IPS-NIHi7 (cell line): ENCODE results near the gene TRIM41.

Experiments used
- DNase-seq: peaks from one replicate; pipeline ENCODE4 v3.0.0; 2012; ENCODE audit warnings: mixed read lengths; ENCODE audit errors: extremely low spot score

Gene TRIM41

GRCh38 chr5:181232593-181232992, 9.5 kb downstream of the TRIM41 start:
- no peak for DNase-seq

DNA sequence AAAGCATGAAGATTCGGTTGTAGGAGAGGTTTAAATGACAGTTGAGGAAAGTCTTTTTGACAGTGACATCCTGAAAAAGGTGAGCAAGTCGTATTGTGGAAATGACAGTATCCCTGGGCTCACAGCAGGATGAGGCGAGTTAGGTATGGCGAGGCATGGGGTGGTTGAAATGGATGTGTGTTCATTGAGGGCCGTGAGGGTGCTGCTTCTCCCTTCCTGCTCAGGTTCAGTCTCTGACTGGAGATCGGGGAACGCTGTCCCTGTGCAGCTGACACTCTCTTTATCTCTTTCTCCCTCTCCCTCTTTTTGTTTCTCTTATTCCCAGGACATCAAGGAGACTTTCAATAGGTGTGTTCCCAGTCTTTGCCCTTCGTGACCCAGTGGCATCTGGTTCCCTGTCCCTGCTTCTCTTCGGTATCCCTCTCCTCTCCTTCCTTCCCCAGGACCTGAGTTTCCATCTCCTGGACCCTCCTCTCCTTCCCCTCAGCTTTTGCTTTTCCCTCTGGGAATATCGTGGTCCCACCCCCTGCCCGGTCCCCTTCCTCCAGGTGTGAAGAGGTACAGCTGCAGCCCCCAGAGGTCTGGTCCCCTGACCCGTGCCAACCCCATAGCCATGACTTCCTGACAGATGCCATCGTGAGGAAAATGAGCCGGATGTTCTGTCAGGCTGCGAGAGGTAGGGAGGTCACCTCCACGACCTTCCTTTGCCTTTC, 10.2 kb downstream of the TRIM41 start:
- no peak for DNase-seq

DNA sequence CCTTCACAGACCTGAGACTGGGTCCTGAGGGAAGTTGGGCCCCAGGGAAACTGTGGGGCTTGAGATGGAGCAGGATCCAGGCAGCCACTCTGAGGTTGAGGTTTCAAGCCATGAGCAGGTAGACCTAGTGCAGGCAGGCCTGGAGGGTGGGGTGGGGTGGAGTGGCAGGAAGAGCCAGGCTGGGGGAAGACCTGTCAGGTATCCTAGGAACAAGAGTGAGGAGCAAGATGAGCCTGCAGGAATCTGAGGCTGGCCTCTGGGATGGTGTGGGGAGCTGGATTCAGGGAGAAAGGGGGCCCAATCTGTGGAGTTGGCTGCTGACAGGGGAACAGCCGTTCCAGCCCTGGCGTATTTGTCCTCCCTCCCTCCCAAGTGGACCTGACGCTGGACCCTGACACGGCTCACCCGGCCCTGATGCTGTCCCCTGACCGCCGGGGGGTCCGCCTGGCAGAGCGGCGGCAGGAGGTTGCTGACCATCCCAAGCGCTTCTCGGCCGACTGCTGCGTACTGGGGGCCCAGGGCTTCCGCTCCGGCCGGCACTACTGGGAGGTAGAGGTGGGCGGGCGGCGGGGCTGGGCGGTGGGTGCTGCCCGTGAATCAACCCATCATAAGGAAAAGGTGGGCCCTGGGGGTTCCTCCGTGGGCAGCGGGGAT, 10.8 kb downstream of the TRIM41 start:
- no peak for DNase-seq

- no peak for DNase-seq
Observed at GRCh38 chr5:181234455-181235306, 11.6 kb downstream of the TRIM41 start.

DNA sequence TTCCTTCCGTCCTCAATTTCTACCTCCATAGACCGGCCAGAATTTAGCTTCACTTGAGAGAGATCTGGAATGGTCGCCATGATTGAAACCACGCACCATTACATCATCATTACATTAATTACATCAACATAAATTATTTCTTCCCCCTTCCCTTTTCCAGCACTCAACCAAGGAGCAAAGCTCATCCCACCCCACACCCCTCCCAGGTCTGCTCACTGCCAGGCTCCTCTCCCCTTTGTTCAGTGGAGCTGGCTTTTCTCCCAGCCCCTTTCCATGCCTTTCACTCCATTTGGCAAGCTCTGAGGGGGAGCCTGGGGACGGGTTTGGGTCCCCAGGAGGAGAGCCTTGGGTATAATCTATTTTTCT, 12.2 kb downstream of the TRIM41 start:
- no peak for DNase-seq

- DNase-seq: no peak
Observed at GRCh38 chr5:181235689-181236366, 12.7 kb downstream of the TRIM41 start.

DNA sequence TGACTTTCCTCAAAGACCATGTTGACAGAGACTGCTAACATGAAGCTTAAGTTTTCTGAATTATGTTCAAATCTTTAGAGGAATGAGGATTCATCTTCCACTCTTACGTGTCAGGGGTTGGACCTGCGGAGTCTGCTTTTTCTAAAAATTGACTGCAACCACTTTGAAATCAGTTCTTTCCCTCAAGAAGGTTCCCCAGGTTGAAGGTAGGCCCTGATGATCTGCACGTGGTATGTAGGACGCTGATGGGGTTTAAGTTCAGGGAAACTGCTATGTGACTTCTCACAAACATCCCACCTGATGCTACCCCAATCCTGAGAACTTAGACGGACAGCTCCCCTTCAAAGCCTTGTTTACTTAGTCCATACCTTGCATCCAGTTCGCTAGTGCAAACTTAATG, 13.4 kb downstream of the TRIM41 start:
- DNase-seq: no peak

DNA sequence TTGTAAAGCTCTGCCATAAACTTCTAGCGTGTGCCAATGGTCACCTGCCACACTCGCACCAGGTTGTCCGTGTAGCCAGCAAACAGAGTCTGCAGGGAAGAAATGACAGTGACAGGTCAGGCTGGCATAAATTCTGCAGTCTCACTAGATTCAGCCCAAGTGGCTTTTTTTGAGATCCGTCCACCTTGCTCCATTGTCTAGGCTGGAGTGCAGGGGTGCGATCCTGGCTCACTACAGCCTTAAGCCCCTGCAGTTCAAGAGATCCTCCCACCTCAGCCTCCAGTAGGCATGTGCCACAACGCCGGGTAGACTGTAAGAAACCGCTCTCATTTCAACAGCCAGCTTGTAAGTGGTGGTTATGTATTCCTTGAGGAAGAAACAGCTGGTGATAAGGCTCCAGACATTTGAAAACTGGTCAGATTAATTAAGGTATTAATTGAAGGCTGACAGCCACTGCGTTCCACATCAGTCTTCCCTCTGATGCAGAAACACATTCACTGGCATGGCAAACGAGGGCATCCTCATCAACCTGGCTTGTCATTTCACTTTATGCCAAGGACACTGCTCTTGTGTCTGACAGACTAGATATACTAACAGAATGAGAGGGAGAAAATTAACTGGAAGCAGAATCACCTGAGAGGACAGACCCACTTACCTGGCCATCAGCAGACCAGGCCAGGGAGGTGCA, 14.0 kb downstream of the TRIM41 start:
- DNase-seq: no peak

- DNase-seq: no peak
Observed at GRCh38 chr5:181237729-181238385, 14.8 kb downstream of the TRIM41 start.

DNA sequence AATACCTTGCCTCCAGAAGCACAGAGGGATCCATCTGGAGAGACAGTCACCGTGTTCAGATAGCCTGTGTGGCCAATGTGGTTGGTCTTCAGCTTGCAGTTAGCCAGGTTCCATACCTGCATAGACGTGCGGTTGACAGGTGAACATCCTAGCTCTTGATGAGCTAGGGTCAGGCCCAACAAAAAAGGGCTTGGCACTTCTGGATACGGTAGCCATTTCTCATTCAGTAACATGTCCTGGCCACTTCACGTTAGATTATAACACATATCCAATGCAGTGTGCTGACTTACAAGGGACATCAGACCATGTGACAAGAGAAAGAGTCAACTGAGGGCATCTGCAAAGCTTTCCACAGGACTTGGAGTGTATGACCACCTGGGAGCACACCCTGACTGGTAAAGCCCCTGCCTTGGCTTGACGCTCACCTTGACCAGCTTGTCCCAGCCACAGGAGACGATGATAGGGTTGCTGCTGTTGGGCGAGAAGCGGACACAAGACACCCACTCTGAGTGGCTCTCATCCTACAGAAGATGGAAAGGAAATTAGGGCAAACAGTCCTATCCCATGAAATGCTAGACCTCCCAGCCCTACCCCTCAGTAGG, 16.1 kb downstream of the TRIM41 start:
- DNase-seq: no peak

DNA sequence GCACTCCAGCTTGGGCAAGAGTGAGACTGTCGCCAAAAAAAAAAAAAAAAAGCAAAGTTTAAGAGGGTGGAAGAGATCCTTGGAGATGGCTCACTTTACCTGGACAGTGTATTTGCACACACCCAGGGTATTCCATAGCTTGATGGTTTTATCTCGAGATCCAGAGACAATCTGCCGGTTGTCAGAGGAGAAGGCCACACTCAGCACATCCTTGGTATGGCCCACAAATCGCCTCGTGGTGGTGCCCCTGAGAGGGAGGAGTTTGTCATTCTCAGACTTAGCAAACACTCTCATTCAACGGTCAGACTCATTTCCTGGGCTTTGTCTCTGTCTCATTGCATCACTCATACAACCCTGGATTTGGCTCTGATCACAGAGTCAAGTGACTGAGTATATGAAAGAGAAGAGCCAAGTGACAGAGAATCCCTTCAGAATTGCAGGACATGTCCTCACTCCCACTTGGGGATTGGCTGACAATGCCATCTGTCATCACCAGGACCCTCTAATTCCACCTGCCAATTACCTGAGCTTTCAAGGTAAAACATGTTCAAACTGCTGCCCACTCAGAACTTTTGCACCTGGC, 18.4 kb downstream of the TRIM41 start:
- DNase-seq: no peak

DNA sequence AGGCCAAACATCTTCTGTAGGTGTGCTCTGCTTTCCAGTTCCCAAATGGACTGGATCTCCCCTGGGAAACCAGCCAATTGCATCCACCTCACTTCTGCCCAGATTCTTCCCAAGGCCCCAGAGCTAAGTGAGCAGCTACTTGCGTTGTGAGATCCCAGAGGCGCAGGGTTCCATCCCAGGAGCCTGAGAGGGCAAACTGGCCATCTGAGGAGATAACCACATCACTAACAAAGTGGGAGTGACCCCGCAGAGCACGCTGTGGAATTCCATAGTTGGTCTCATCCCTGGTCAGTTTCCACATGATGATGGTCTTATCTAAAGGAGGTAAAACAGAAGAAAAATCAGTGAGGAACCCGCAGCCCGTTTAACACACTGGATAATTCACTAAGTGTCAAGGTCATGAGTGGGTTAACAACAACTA, 19.0 kb downstream of the TRIM41 start:
- no peak for DNase-seq

- no peak for DNase-seq
Observed at GRCh38 chr5:181243018-181243563, 20.0 kb downstream of the TRIM41 start.

DNA sequence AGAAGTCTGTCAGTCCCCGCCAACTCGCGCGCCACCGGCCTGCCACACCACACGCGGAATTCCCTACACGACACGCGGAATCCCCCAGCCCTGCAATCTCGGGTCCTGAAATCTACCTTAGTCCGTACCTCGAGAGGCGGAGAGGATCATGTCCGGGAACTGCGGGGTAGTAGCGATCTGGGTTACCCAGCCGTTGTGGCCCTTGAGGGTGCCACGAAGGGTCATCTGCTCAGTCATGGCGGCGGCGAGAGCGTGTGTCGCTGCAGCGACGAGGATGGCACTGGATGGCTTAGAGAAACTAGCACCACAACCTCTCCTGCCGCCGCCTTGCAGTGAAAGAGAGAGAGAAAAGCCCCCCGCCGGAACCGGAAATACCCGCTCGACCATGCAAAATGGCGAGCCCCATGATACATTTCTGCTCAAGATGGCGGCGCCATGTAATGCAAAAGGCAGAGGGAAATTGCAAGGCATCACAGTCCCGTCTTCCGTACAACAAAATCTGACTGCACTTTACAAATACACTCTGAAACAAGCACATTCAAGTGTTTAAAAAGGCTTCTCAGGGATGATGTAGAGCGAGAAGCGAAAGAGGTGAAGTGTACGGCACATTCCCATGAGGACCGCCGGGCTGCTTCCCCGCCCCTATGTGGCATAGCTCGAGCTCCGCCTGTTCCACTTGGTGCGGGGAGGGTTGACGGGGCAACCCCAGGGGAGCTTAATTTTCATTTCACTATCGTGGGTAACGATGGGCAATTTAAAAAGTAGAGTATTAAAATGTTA, 20.7 kb downstream of the TRIM41 start, which contains the start of gene RACK1:
Gene RACK1, minus strand, starts transcription at position 343 of the 780 bp plus-strand sequence. Its CDS starts 106 bp downstream, at position 237.
- peak; percentile 72 for DNase-seq

- DNase-seq: no peak
Observed at GRCh38 chr5:181245427-181246275, 22.6 kb downstream of the TRIM41 start.

GRCh38 chr5:181246276-181247049, 23.4 kb downstream of the TRIM41 start:
- peak; percentile 88 for DNase-seq

- DNase-seq: no peak
Observed at GRCh38 chr5:181248277-181248676, 25.2 kb downstream of the TRIM41 start.
